ENCODE results near the gene KIF19. TPM values are rescaled to one million over a fixed set of nuclear protein-coding genes. Genes with fewer than 3 reads are reported as not detected.

Gene KIF19
- polyA plus RNA-seq, 2 of the 4 experiments (the other 2 are of a cell fraction), result not detected

DNA sequence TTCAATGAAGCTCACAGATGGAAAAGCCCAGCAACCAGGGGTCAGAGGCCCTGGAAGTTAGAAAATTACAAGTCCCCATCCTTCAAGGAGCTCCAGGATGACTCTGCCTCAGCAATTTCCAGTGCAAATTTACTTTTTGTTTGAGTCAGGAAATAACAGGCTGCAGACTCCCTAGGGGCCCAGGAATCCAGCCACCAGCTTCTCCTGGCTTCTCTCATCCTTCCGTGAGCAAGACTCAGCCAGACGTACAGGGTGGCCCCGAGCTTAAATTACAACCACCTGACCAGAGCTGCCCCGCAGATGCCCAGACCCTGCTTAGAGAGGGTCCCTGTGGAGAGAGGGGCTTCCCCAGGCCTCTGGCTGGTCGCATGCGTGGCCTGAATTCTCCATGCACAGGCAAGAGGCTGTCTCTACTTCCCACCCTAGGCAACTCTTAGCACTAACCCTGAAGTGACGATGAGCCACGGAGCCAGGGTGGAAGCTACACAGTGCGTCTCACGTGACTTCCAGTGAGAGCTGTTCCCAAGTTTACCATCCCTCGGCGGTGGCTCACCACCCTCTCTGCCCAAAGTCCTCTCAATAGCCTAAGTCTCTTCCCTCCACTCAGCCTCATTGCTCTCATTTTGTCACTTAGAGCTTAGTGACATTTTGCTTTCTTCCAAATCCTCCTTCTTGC is 68.4 kb downstream of the KIF19 start:
- H3K9me3 ChIP-seq, result no peaks in the 10 kb centered on the region
- FAIRE-seq (no peak), ATAC-seq (no peak; a peak in 1 of 6 replicates), DNase-seq (ENCODE audit: low read depth in 1 of 2, low spot score in 1 of 2) (no peak)
- 93% methylated on average over 10 of the region's 12 CpGs for WGBS (ENCODE audit: missing lambda C conversion rate)
- TF ChIP-seq RCOR1 (IDR thresholded peaks at IDR 0.05; ENCODE audit: low read depth, low read length) (no peak), KDM5A (IDR thresholded peaks at IDR 0.05) (no peak)
- TF ChIP-seq, protein P1, sequence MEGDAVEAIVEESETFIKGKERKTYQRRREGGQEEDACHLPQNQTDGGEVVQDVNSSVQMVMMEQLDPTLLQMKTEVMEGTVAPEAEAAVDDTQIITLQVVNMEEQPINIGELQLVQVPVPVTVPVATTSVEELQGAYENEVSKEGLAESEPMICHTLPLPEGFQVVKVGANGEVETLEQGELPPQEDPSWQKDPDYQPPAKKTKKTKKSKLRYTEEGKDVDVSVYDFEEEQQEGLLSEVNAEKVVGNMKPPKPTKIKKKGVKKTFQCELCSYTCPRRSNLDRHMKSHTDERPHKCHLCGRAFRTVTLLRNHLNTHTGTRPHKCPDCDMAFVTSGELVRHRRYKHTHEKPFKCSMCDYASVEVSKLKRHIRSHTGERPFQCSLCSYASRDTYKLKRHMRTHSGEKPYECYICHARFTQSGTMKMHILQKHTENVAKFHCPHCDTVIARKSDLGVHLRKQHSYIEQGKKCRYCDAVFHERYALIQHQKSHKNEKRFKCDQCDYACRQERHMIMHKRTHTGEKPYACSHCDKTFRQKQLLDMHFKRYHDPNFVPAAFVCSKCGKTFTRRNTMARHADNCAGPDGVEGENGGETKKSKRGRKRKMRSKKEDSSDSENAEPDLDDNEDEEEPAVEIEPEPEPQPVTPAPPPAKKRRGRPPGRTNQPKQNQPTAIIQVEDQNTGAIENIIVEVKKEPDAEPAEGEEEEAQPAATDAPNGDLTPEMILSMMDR (IDR thresholded peaks at IDR 0.05), result no peak
- ChIA-PET CTCF (interaction anchor here (0.7 to 11.3 kb wide), 14 partner anchors 9 to 99 kb away, joined by 3 to 127 read pairs (median 4); partner anchors contain the start of genes BTBD17 and GPR142), POLR2A (no interaction called here)
- no peak overlapping the region for H3K4me3 ChIP-seq
- H3K4me2 ChIP-seq, result no peak overlapping the region
- H3K4me1 ChIP-seq, result peaks cover 5% of the 10 kb centered on the region; the same call in 2 of the 3 replicates
- H3K27ac ChIP-seq, result peak overlapping the region in 1 of 2 experiments; percentile 42; a peak in 2 of 6 replicates

DNA sequence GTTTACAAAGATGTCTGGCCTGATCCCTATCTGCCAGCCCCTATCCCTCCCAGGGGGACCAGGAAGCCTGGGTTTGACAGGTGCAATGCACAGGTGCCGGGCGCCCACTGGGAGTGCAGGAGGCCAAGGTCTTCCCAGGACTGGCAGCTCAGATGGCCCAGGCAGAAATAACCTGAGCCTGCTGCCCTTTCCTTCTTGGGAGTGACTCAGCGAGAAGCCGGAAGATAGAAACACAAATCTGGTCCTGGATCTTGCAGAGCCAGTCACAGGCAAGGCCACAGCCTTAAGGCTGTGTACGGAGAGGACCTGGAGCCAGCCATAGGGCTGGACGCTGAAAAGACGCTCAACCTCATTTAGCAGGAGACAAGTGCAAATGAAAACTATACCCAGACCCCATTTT is 69.0 kb downstream of the KIF19 start:
- peaks cover 5% of the 10 kb centered on the region; the same call in 2 of the 3 replicates for H3K4me1 ChIP-seq
- 87% methylated on average over 7 of the region's 7 CpGs for whole genome bisulfite sequencing (ENCODE audit: missing lambda C conversion rate)
- TF ChIP-seq ZSCAN20 (CRISPR knock-in tag; IDR thresholded peaks at IDR 0.05) (no peak), NFE2L2 (conservative IDR thresholded peaks at IDR 0.05; ENCODE audit: low read length) (no peak), TFCP2L1 (CRISPR knock-in tag; IDR thresholded peaks at IDR 0.05) (no peak)
- DNase-seq (ENCODE audit: low read depth in 1 of 2, low spot score in 1 of 2) (peak in 1 of 2 experiments; percentile 27), FAIRE-seq (no peak), ATAC-seq (peak; percentile 41 to 49; a peak in 5 of 6 replicates)
- ChIA-PET CTCF (interaction anchor here (0.6 to 11.3 kb wide), 13 partner anchors 8 to 737 kb away, joined by 3 to 127 read pairs (median 3); partner anchors contain the start of genes BTBD17 and GPR142), POLR2A (no interaction called here)
- no peak overlapping the region for H3K4me2 ChIP-seq
- no peaks in the 10 kb centered on the region for H3K9me3 ChIP-seq
- peak overlapping the region in 1 of 2 experiments; percentile 42; a peak in 2 of 6 replicates for H3K27ac ChIP-seq
- no peak overlapping the region for H3K4me3 ChIP-seq

DNA sequence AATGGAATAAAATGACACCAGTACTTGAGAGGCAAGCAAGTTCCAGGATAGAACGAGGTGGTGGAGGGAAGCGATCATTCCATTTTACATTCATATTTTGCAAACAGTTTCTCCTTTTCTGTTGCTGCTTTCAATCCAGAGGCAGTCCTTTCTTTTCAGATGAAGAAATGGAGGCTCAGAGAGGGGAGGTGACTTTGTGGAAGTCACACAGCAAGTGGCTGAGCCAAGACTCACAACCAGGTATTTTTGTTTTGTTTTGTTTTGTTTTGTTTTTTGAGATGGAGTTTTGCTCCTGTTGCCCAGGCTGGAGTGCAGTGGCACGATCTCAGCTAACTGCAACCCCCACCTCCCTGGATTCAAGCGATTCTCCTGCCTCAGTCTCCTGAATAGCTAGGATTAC is 70.5 kb downstream of the KIF19 start:
- H3K9me3 ChIP-seq, result no peaks in the 10 kb centered on the region
- DNase-seq (ENCODE audit: low read depth in 1 of 2, low spot score in 1 of 2) (no peak), FAIRE-seq (no peak), ATAC-seq (no peak)
- CTCF ChIA-PET, result interaction anchor here (7.6 to 11.3 kb wide), 2 partner anchors 13 to 61 kb away, joined by 72 to 127 read pairs; no protein-coding TSS in a partner anchor
- H3K4me1 ChIP-seq, result peaks cover 5% of the 10 kb centered on the region; the same call in 2 of the 3 replicates
- H3K4me2 ChIP-seq, result no peak overlapping the region
- H3K4me3 ChIP-seq, result no peak overlapping the region
- H3K27ac ChIP-seq, result no peak overlapping the region
- TF ChIP-seq ZFP36 (IDR thresholded peaks at IDR 0.05; ENCODE audit: borderline replicate concordance, partially characterized antibody), result peak; percentile 61
- TF ChIP-seq CBX2 (IDR thresholded peaks at IDR 0.05; ENCODE audit: borderline replicate concordance, low read depth), result no peak
- WGBS (ENCODE audit: missing lambda C conversion rate), result 64% methylated on average over 4 of the region's 4 CpGs
- POLR2A ChIA-PET, result no interaction called here

DNA sequence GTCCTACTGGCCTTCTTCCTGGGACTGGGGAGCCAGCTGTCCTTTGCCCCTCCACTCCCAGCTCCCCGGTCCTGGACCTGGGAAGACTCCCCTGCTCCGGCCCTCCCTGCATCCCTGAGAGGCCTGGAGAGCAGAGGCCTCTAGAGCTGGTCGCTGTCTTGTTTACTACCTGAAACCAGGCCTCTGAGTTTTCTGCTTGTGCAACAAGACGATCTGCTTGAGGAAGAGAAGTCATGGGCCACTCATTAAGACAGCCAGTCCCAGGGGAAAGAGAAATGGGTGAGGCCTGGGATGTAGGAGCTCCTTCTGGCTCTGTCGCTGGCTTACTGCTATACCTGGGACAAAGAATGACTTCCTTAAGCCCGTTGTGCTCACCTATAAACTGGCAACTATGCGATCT is 76.0 kb downstream of the KIF19 start:
- ChIA-PET CTCF (interaction anchor here (0.9 to 15.2 kb wide), 4 partner anchors 8 to 201 kb away, joined by 4 to 138 read pairs (median 6); no protein-coding TSS in a partner anchor), POLR2A (no interaction called here)
- no peaks in the 10 kb centered on the region for H3K9me3 ChIP-seq
- TF ChIP-seq RNF2 (IDR thresholded peaks at IDR 0.05; ENCODE audit: borderline replicate concordance, low read depth), result no peak
- TF ChIP-seq JUN (IDR thresholded peaks at IDR 0.05), result no peak
- no peak for TF ChIP-seq RAD21 (conservative IDR thresholded peaks at IDR 0.05 in 1 of 2, IDR thresholded peaks at IDR 0.05 in 1 of 2)
- TF ChIP-seq, protein P1 (IDR thresholded peaks at IDR 0.05), result no peak
- FAIRE-seq, result no peak
- no peak overlapping the region for H3K4me2 ChIP-seq
- H3K27ac ChIP-seq, result no peak overlapping the region
- H3K4me3 ChIP-seq, result no peak overlapping the region
- no peak for ATAC-seq
- H3K4me1 ChIP-seq, result no peaks in the 10 kb centered on the region
- WGBS (ENCODE audit: missing lambda C conversion rate), result 77% methylated on average over 7 of the region's 7 CpGs
- no peak for DNase-seq (ENCODE audit: low read depth in 1 of 2, low spot score in 1 of 2)

Measured in A549 (cell line).